NCI-H2196 treated with DMSO at 0.1 percent for 48 hours (cell line): Measurements from ENCODE around the gene LDLR.
"Not testable (repeated sequence)": the region's sequence is repeated elsewhere in the genome, so short reads cannot be mapped to it uniquely, and the experiment has no call there.

ENCODE experiments used
- DNase-seq: peaks from one replicate; lab custom pipeline; 2025; ENCODE audit not compliant: unreplicated experiment; lab: John Stamatoyannopoulos, UW

Gene LDLR

DNA sequence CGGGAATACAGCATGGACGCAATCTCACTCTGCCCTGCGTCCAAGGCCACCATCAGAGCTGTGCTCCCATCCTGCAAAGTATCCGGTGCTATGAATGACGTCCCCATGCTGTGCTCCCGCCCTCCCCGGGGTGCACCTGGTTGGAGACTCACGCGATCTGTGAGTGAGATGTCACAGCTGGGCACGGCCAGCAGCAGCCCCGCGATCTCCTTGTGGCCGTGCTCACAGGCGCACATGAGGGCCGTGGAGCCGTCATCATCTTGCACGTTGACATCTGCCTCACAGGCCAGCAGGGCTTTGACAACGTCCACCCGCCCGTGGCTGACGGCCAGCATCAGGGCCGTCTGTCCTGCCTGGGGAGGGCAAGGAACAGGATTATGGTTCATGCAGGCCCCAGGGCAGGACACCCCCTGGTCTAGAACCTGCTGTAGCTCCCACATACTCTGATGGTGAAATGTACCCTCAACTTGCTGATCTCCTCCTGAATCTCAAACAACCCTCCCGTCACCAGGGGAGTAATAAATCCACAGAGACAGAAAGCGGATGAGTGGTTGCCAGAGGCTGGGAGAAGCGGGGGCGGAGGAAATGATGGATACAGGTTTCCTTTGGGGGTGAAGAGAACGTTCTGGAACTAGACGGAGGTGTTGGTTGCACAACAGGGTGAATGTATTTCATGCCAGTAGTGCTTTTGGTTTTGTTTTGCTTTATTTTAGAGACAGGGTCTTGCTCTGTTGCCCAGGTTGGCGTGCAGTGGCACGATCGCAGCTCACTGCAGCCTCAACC is 80.8 kb downstream of the LDLR start:
- DNase-seq: no peak

DNA sequence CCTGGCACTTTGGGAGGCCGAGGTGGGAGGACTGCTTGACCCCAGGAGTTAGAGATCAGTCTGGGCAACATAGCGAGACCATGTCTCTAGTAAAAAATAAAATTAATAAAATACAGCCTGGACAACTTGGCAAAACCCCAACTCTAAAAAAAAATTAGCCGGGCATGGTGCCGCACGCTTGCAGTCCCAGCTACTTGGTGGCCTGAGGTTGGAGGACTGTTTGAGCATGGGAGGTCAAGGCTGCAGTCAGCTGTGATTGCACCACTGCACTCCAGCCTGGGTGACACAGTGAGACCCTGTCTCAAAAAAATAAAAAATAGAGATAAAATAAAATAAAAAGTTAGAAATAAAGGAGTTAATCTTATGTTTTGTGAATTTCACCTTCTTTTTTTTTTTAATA is 81.9 kb downstream of the LDLR start:
- DNase-seq: no peak

DNA sequence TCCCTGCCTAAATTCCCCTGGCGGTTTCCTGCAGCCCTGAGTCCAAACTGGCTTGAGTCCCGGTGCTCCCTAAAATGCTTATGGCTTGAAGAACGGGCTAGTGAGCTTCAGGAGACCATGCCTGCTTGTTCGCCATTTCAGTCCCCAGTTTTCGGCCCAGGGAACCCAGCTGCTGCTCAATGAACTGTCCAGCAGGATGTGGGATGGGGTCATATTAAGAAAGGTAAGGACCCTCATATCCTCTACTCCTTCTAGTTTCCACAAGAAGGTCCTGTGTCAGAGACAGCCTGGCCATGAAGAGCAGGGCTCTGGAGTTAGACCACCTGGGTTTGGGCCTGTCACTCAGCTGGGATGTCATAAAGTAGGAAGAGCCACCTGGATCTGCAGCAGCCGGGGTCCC is 83.3 kb downstream of the LDLR start:
- no peak for DNase-seq

DNA sequence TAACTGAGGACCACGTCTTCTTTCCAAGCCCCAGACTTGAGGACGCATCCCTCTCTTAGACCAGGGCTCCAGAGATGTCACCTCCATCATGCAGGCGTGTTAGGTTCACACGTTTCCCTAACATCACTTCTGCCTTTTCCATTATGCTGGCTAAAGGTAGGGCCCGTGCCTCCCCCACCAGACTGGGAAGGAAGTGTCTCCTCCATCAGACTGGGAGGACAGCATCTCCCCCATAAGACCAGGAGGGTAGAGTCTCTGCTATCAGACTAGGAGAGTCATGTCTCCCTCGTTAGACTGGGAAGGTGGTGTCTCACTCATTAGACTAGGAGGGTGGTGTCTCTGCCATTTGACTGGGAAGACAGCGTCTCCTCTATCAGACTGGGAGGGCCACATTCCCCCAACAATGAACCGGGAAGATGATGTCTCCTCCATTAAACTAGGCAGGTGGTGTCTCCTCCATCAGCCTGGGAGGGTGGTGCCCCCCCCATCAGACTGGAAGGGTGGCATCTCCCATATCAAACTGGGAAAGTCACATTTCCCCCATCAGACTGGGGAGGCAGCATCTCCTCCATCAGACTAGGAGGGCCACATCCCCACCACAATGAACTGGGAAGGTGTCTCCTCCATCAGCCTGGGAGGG is 84.4 kb downstream of the LDLR start:
- no peak for DNase-seq

DNA sequence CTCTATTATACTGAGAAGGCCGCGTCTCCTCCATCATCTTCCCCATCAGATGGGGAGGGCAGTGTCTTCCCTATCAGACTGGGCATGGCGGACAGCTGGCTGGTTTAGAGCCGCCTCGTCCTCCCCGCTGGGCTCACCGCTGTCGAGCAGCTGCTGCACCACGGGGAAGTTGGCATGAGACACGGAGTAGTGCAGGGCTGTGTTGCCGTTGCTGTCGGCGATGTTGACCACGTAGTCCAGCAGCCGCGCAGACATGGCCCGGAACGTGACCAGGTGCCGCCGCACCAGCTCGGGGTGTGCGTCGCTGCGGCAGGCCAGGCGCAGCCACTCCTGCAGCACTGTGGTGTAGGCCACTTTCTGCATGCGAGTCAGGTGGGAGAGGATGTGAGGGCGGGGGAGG is 85.1 kb downstream of the LDLR start:
- no peak for DNase-seq

DNA sequence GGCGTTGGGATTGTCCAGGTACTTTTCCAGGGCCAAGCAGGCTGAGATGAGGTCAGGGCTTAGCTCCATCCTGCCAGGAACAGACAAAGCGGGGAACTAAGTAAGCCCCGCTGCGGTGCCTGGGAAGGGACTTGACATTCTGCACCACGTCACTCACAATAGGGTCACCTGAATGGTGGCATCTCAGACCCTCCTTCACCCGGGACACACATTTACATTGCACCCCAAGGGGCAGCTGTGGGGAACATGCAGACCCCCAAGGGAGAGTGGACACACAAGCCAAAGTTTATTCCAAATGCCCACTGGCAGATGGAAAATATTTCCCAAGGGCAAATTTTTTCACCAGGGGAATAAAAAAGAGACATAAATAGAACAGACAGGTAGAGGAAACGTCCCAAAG is 86.7 kb downstream of the LDLR start:
- DNase-seq: no peak

DNA sequence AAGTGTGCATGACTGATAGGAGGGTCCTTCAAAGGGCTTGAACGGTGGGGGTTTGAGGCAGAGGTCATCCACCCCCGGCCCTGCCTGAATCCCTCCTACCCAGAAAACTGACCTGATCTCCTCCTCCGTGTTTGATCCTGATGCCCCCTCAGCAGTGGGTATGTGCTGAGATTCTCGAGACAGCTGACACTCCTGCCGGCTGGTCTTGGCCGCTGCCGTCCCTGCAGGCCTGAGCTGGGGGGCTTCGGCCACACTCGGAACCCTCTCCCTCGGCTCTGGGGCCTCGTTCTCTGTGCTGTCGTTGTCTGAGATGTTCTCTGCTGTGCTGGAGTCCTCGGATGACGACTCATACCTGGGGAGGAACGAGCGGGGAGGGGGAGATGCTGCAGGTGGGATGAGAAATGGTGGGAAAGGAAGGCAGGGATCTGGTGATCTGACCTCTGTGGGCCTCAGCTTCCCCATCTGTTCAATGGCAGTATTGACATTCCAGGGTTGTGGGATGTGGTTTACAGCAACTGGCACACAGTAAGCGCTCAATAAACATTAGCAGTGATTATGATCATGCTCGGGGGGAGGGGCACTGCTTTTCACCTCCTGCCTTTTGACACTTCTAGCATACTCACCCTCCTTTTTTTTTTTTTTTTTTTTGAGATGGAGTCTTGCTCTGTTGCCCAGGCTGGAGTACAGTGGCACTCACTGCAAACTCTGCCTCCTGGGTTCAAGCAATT is 87.4 kb downstream of the LDLR start:
- DNase-seq: no peak

DNA sequence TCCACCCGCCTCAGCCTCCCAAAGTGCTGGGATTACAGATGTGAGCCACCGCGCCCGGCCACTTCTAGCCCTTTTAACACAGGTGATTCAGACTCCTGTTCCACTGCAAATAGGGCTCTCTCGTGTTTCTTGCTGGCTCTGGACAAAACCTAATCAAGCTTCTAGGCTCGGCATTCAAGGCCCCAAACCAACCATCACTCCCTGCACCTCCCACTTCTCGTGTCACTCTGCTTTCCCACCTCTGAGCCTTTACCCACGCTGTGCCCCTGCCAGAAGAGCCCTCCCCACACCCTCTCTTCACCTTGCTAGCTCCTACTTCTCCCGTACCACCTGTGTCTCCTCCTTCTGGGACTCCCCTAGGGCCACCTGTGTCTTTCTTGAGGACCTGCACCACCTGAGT is 88.3 kb downstream of the LDLR start:
- DNase-seq: no peak

DNA sequence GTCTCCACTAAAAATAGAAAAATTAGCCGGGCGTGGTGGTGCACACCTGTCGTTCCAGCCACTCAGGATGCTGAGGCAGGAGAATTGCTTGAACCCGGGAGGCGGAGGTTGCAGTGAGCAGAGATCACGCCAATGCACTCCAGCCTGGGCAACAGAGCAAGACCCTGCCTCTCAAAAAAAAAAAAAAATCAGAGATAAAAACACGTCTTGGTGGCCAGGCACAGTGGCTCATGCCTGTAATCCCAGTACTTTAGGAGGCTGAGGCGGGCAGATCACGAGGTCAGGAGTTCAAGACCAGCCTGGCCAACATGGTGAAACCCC is 89.8 kb downstream of the LDLR start:
- not testable (repeated sequence) for DNase-seq

DNA sequence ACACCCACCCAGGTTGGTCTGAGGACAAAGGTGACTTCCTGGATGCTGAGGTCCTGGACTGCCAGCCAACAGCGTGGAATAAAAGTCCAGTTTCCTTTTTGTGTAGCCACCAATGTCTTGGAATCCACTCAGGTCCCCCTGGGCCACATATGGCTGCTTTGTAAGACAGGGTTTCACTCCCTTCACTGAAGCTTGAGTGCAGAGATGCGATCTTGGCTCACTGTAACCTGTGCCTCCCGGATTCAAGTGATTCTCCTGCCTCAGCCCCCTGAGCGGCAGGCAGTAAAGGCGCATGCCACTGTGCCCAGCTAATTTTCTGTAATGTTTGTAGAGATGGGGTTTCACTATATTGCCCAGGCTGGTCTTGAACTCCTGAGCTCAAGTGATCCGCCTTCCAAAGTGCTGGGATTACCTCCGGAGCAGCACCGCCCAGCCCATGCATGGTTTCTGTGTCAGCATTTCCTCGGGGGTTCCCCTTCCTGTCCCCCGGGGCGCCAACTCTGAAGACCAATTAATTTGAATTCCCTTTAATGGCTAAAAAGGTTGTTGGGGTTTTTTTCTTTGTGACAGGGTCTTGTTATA is 90.5 kb downstream of the LDLR start:
- DNase-seq: no peak

DNA sequence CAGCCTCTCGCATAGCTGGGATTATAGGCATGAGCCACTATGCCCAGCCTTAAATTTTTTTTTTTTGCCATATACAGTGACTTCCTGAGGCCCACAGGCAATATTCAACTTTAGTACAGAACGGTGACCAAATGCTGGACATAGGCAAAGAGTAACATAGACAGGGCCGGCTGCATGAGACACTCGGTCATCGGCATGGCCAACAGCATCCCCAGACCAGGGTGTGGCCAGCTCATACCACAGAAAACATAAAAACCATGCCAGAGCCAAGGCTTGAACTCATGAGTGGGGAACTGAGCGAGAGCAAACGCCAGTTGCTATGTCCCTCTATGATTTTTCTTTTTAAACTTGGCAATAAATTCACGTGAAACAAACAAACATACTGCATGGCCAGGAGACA is 91.1 kb downstream of the LDLR start:
- DNase-seq: no peak

DNA sequence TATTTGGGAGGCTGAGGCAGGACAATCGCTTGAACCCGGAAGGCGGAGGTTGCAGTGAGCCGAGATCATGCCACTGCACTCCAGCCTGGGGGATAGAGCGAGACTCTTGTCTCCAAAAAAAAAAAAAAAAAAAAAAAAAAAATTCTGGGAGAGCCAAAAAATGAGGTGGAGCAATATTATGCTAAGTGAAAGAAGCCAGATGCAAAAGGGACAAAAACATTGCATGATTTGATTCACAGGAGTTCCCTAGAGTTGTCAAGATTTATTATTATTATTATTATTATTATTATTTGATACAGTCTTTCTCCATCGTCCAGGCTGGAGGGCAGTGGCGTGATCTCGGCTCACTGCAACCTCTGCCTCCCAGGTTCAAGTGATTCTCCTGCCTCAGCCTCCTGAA is 91.7 kb downstream of the LDLR start:
- not testable (repeated sequence) for DNase-seq

DNA sequence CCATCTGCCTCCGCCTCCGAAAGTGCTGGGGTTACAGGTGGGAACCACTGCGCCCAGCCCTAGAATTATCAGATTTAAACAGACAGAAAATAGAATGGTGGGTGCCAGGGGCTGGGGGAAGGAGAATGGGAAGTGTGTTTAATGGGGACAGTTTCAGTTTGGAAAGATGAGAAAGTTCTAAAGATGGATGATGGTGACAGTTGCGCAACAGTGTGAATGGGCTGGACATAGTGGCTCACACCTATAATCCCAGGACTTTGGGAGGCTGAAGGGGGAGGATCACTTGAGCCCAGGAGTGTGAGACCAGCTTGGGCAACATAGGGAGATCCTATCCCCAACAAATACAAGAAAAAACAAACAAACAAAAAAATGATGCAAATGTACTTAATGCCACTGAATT is 92.2 kb downstream of the LDLR start:
- no peak for DNase-seq
